HUES6 (cell line): ENCODE data around the gene THRA.

Experiments used
- H3K27ac ChIP-seq: 2 replicates; pipeline ENCODE4 v1.7.0; 2013; ENCODE audit warnings: low read depth, mild to moderate bottlenecking, low read length, inconsistent platforms
- H3K27me3 ChIP-seq: 2 replicates; pipeline ENCODE4 v1.6.1; 2013; ENCODE audit warnings: low read length; ENCODE audit not compliant: control insufficient read depth, insufficient read depth
- H3K36me3 ChIP-seq: 2 replicates; pipeline ENCODE4 v1.6.1; 2013; ENCODE audit warnings: low read length; ENCODE audit not compliant: control insufficient read depth, insufficient read depth
- H3K4me1 ChIP-seq: 2 replicates; pipeline ENCODE4 v1.6.1; 2013; ENCODE audit warnings: low read length; ENCODE audit not compliant: control insufficient read depth, insufficient read depth
- H3K4me3 ChIP-seq: 2 replicates; pipeline ENCODE4 v1.5.1; 2013; ENCODE audit warnings: low read depth, low read length
- H3K9ac ChIP-seq: one replicate; pipeline ENCODE4 v1.6.1; 2013; ENCODE audit warnings: mild to moderate bottlenecking, low read length
- H3K9me3 ChIP-seq: 2 replicates; pipeline ENCODE4 v1.6.1; 2013; ENCODE audit warnings: low read depth, low read length; ENCODE audit not compliant: control insufficient read depth, insufficient read depth

Gene THRA

GRCh38 chr17:40097931-40098845 is 35.4 kb downstream of the THRA start:
- Histone ChIP-seq H3K27me3 (peaks cover 12% of the 10 kb centered on the region), H3K9ac (peak overlapping the region; percentile 18), H3K4me1 (peaks cover 32% of the 10 kb centered on the region), H3K4me3 (peak overlapping the region; percentile 67), H3K27ac (peak overlapping the region; percentile 73; the same call in 1 of the 2 replicates), H3K36me3 (peaks cover 39% of the 10 kb centered on the region), H3K9me3 (no peaks in the 10 kb centered on the region)

GRCh38 chr17:40098846-40099618 is 36.3 kb downstream of the THRA start:
- Histone ChIP-seq H3K4me1 (peaks cover 40% of the 10 kb centered on the region), H3K27ac (peak overlapping the region; percentile 73; the same call in 1 of the 2 replicates)

GRCh38 chr17:40099619-40100418 is 37.1 kb downstream of the THRA start:
- Histone ChIP-seq H3K27me3 (peaks cover 12% of the 10 kb centered on the region), H3K4me1 (peaks cover 43% of the 10 kb centered on the region), H3K9ac (peak overlapping the region; percentile 44), H3K27ac (no peak overlapping the region), H3K9me3 (no peaks in the 10 kb centered on the region), H3K4me3 (peak overlapping the region; percentile 67), H3K36me3 (peaks cover 24% of the 10 kb centered on the region)

More at GRCh38 chr17:40098846-40099618, 36.3 kb downstream of the THRA start:
- Histone ChIP-seq H3K27me3 (peaks cover 12% of the 10 kb centered on the region), H3K9ac (peak overlapping the region; percentile 18), H3K4me3 (peak overlapping the region; percentile 67), H3K9me3 (no peaks in the 10 kb centered on the region), H3K36me3 (peaks cover 30% of the 10 kb centered on the region)

- H3K4me3 ChIP-seq = peak within 1 kb of the TSS; percentile 67
- H3K9me3 ChIP-seq = no peaks in the 10 kb centered on the region
- peaks cover 49% of the 10 kb centered on the region for H3K4me1 ChIP-seq
- H3K27me3 ChIP-seq = peaks cover 12% of the 10 kb centered on the region
- H3K9ac ChIP-seq = peak within 1 kb of the TSS; percentile 48
- H3K36me3 ChIP-seq = peaks cover 19% of the 10 kb centered on the region
- no peak within 1 kb of the TSS for H3K27ac ChIP-seq
Observed at GRCh38 chr17:40100419-40100668, 37.6 kb downstream of the THRA start, which contains the start of gene NR1D1. Gene NR1D1, minus strand, starts transcription at chr17:40100589. Its CDS starts 495 bp downstream, at chr17:40100094.

- Histone ChIP-seq H3K9me3 (no peaks in the 10 kb centered on the region), H3K9ac (peak overlapping the region; percentile 48), H3K4me3 (peak overlapping the region; percentile 67), H3K4me1 (peaks cover 49% of the 10 kb centered on the region), H3K27me3 (peaks cover 17% of the 10 kb centered on the region), H3K27ac (no peak overlapping the region), H3K36me3 (peaks cover 16% of the 10 kb centered on the region)
Observed at GRCh38 chr17:40100669-40101366, 38.1 kb downstream of the THRA start.

GRCh38 chr17:40101367-40102210 is 38.8 kb downstream of the THRA start:
- peaks cover 53% of the 10 kb centered on the region for H3K4me1 ChIP-seq
- H3K27me3 ChIP-seq = peaks cover 25% of the 10 kb centered on the region
- H3K9me3 ChIP-seq = no peaks in the 10 kb centered on the region
- peak overlapping the region; percentile 67; the same call in 1 of the 2 replicates for H3K4me3 ChIP-seq
- no peak overlapping the region for H3K27ac ChIP-seq
- peaks cover 9% of the 10 kb centered on the region for H3K36me3 ChIP-seq
- H3K9ac ChIP-seq = no peak overlapping the region

GRCh38 chr17:40103071-40103661 is 40.4 kb downstream of the THRA start:
- Histone ChIP-seq H3K4me3 (no peak overlapping the region), H3K9me3 (no peaks in the 10 kb centered on the region), H3K36me3 (no peaks in the 10 kb centered on the region), H3K9ac (no peak overlapping the region), H3K4me1 (peaks cover 65% of the 10 kb centered on the region), H3K27me3 (peaks cover 41% of the 10 kb centered on the region), H3K27ac (no peak overlapping the region)

- Histone ChIP-seq H3K36me3 (no peaks in the 10 kb centered on the region), H3K9ac (no peak overlapping the region), H3K27ac (no peak overlapping the region), H3K4me3 (no peak overlapping the region), H3K27me3 (peaks cover 41% of the 10 kb centered on the region), H3K9me3 (no peaks in the 10 kb centered on the region), H3K4me1 (peaks cover 63% of the 10 kb centered on the region)
Observed at GRCh38 chr17:40103688-40104087, 40.9 kb downstream of the THRA start.

DNA sequence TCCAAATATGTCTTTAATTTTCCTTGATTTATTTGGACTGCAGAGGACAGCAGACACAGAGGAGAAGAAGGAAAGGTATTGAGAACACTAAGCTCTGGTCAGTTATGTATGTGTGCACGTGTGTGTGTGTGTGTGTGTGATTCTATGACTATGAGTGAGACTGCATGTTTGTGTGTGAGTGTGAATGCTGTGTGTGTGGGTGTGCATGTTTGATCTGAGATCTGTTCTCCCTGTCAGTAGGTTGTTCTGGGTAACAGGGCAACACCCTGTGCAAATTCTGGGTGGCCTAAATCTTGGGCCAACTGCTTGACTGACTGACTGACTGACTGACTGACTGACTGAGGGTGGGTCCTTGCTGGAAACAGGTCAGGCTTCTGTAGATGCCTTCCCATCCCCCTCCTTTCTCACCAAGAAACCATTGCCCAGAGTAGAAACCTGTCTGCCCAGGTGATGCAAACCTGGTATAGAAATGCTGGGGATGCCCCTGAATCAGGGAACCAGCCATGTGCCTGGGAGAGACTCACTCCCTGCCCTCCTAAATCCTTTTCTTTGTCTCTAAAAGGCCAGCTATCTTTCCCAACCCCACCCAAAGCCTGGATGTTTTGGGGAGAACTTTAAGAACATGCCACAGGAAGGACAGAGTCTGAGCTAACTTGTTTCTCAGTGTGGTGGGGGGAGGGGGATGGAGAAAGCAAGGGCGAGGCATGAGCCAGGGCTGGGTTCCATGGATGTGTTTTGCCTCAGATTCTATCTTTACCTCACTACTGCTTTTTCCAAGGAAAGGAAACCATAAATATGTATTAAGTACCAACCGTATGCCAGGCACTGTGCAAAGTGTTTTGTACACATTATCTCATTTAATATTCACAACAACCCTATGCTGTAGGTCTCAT is 42.1 kb downstream of the THRA start:
- Histone ChIP-seq H3K36me3 (no peaks in the 10 kb centered on the region), H3K4me3 (no peak overlapping the region), H3K4me1 (peaks cover 61% of the 10 kb centered on the region), H3K27me3 (peaks cover 34% of the 10 kb centered on the region), H3K9me3 (no peaks in the 10 kb centered on the region), H3K9ac (no peak overlapping the region), H3K27ac (no peak overlapping the region)
